HG03571 (cell line): ENCODE results near the gene GDF9.

Source experiments
- ATAC-seq: cut with Tn5 transposase; IDR thresholded peaks from one replicate; pipeline ENCODE4 v1.9.1; 2021; ENCODE audit not compliant: unreplicated experiment

Gene GDF9

DNA sequence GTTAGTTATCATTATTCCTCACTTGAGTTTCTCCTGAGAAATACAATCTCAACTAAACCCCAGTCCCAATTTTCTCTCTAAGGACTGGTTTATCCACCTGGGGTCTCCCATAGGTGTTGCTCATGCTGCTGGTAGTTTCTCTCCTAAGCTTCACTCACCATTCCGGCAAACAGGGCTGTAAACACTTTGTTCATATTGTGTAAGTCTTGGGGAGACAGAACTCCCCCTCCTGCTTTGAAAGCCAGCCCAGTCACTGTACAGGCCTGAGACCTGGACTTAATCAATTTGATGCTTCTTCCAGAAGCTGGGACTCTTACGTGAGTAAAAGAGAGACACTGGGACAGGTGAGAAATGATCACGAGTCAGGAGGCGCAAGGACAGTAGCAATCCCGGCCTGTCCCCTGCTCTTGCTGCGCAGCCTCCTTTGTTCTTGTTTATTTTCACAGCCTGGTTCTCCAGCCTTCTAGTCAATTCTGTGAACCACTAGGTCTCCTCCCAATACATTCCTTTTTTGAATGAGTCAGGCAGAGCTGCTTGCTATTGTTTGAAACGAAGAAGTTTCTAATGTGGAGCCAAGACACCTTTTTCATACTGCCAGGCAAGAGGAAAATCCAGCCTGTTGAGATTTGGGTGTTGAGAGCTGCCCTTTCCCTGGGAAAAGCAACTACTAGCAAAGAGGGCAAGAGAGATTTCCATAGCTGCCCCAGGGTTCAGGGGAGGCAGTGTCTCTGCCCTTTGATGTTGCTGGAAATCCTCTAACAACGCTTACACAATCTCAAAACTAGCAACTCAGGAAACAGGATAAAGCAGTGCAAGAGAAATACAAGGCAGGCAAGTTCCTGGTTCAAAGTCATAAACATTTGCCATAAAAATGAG is 26.6 kb downstream of the GDF9 start:
- ATAC-seq: no peak

DNA sequence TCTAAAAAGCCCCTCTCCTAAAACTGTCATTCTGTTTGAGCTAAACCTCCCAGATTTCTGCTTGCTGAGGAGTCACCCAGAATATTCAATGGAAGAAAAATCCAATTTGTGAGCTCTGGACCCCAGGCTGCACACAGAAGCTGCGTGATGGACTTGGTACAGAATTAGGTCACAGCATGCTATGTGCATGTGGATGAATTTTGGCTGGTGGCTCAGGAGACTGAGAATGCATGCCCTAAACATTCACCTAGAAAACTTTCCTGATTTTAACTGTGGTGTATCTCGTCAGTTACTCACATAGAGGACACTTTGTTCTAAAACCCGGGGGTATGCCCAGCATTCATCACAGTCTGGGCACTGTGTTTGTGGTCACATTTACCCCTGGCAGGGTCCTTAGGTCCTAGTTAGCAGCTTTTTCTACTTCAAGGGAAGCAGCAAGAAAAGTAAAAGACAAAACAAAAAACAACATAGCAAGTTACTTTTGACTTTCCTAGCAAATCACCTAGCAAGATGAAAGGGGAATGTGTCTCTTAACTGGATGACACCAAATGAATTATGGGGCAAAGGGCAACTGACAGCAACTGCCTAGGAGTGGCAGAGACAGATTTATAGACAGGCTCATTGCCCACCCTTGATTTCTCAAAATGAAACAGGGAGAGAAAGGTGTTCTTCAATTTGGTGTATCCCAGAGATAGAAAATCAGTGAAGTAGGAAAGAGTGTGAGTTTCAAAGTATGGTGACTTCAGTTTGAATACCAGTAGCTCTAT is 27.6 kb downstream of the GDF9 start:
- no peak for ATAC-seq

DNA sequence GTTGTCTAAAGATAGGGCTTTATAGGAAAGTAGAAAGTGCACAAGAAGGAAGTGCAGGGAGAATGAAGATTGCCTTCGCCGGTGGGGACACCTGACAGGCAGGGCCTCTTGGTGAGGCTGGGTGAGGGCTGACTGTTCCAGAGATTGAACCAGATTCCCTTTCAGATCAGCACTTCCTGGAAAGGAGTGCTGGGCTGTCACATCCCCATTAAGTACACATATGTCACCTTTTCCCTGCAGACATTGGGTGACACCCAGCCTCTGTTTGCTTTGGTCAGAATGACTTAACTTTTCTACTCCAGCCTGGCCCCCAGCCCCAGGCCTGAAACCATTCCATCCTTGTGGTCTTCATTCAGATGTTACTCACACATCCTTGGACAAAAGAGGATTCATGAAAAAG is 28.4 kb downstream of the GDF9 start:
- ATAC-seq: no peak

- ATAC-seq: no peak
Measured at GRCh38 chr5:132836852-132837251, 29.4 kb downstream of the GDF9 start.

- ATAC-seq: no peak
Measured at GRCh38 chr5:132834057-132834456, 32.2 kb downstream of the GDF9 start.

- ATAC-seq: no peak
Measured at GRCh38 chr5:132832612-132833011, 33.7 kb downstream of the GDF9 start.

DNA sequence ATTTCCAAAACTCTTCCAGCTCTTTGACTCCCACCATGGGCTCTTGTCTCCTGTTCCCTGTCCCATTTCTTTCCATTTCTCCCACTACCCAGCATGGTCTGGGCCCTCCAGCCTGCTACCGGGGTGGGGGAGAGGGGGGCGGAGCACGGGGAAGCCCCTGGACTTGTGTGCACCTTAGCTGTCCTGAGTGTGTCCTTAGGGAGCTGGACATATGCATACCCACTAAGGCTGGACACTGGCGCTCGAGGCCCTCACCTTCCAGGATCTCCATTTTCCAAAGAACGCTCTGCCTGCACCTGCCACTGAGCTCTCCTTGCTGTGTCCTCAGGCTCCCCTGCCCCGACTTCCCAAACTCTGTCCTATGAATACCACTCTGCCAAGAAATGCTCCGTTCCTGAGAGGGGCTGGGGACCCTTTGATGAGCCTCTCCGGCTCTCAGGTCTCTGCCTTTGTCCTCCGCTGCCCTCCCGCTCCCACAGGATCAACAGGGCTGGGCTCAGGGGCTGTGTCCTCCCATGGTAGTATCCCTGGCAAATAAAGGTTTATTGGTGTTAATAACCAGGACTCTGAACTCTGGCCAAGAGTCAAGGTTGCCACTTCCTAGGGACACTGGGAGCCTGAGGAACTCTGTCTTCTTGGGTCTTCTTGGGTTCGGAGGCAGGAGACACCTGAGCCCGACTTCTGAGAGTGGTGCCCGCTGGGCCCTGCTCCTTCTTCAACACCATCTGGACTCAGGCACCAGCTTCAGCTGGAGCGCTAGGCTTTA is 35.0 kb downstream of the GDF9 start:
- ATAC-seq: no peak

DNA sequence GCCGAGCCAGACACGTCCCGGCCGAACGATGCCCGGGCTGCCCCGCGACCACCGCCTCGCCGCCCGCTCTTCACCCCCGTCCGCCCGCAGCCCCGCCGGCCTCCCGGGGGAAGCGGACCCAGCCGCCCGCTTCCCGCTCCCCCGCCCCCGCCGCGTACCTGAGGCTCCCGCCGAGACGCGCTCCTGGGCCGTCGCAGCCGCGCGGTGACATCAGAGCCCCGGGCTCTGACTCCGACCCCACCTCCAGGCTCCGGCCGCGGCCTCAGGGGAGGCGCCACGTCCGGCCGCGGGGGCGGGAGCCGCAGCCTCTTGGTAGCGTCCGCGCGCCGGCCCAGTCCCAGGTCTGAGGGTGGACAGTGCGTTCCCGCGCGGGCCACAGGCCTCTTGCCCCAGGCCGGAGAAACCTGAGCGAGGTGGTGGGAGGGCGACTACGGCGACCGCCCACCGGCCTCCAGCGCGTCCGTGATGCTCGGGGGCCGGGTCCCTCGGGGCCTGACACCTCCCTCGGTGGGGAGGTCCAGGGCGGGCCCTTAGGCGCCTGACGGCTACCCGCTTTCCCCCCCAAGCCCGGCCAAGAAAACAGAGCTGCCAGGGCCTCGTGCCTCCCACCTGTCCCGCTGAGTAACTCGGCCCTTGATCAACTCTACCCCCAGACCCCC is 35.7 kb downstream of the GDF9 start, which contains the start of gene SHROOM1:
Gene SHROOM1, minus strand, starts transcription at position 212 of the 659 bp plus-strand sequence. CDS start 4,507 bp downstream, outside the sequence.
- ATAC-seq: peak; percentile 66

DNA sequence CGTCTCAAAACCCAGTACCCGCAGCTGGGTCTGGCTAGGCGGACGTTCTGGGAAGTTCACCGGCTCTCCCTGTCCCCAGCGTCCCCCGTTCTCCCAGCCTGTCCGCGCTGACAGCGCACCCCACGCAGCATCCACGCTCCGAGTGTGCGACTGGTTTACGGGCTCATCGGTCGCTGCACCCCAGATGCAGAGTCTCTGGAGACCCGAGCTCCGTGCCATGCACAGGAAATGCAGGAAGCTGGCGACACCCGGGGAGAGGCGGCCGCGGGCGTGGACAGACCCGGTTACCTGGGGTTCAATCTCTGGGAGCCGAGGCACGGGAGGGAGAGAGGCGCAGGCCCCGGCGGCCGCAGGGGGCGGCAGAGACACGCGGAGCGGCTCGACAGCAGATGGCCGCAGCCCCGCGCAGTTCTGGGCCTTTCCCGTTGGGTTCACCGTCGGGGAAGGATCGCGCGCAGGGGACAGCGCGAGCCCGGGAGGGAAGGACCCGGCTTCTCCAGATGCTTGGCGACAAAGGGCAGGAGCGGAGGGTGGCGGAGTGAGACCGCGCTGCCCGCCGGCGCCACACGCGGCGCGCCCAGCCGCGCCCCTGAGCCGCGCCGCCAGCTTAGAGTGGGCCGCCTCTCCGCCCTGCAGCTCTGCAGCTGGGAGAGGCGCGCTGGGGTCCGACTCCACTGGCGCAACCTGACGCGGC is 36.4 kb downstream of the GDF9 start:
- ATAC-seq: peak; percentile 71

DNA sequence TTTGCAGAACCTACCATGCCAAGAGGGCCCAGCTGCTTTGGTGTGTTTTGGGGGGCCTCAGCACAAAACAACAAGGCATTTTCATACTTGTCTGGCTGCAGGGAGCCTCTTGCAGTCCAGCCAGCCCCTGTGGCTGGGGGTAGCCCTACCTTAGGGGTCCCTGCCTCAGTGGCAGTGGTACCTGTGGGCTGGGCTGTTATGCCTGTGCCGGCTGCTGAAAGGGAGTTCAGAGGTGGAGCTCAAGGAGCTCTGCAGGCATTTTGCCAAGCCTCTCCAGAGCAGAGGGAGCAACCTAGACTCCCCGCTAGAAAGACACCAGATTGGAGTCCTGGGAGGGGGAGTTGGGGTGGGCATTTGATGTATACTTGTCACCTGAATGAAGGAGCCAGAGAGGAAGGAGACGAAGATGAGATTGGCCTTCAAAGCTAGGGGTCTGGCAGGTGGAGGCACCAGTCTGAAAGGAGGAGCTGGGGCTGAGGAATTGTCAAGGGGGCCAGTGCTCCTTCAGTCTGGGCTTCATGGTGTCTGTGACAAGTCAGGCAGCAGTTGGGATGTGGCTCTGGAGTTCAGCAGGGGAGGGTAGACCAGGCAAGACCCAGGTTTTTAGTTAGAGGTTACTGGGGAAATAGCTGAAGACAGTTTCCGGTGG is 37.3 kb downstream of the GDF9 start:
- no peak for ATAC-seq

GRCh38 chr5:132827943-132828673 is 38.2 kb downstream of the GDF9 start:
- no peak for ATAC-seq

DNA sequence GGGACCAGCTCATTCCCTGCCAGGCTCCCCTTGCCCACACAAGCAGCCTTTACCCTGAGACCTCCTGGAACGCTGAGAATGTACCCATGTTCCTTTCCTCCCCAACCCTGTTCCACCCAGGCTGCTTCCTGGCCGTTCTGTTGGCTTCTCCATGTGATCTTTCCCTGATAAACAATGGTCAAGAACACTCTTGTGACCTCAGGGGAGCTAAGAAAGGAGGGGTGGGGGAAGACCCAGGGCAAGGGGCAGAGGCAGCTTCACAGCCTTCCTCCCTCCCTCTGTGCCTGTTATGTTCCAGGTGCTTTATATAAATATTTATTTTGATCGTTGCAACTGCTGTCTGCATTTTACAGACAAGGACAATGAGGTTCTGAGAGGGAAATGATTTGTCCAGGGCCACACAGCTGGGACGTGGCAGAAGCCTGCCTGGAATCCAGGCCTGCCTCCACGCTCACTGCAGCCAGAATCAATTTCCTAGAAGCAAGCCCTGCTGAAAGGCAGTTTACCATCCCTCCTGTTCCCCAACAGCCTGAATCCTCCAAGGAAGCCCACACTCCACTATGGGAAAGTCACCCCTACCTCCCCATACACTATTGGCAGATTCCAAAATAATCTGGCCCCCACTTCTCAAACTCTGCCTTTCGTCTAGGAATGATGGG is 39.7 kb downstream of the GDF9 start:
- no peak for ATAC-seq

GRCh38 chr5:132825834-132826391 is 40.4 kb downstream of the GDF9 start:
- no peak for ATAC-seq

DNA sequence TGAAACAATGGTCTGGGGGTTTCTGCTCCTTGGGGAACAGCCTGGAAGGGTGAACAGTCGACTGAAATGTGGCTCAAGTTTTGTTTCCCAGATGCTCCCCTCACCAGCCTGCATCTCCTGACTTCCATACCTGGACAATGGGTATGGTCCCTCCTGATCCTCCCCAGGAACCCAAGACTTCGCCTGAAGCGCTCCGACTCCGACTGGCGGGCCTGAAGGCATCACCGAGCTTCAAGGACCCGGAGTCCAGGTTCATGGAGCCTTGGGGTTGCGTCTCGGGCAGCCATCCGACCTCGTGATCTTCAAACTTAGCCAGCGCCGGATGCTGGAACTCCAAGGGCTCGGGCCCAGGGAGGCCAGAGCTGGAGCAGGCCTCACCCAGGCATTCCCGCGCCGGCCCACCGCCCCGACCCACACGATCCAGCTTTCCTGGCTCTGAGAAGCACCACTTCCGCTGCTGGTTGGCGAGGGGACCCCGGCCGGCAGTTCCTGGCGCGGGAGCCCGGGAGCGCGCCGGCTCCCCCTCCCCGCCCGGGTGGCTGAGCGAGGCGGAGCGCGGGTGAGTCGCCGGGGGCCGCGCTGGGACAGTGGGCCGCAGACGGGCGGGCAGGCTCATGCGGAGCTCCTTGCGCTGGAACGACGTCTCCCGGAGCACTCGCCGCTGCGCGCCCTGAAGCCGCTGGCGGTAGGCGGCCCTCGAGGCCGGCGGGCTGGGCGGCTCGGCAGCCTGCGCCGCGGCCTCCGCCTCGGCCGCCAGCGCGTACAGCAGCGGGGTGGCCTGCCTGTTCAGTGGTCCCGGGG is 41.0 kb downstream of the GDF9 start:
- no peak for ATAC-seq

DNA sequence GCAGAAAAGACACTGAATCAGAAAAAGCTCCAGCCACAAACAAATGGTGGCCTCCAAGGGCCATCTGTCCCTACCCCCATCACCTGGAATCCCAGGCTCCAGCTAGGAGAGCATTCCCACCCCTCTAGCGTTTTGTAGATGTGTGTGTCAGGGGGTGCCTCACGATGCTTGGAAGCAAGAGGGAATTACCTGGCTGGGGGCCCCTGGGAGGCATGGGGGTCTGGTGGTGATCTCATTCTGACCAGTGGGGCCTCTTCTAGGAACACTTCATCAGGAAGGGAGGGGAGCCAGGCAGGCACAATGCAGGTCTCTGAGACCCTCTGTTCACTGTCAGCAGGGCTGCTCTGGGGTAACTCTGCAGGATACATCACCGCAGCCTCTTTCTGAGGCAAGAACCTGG is 41.8 kb downstream of the GDF9 start:
- ATAC-seq: no peak

GRCh38 chr5:132823481-132824050 is 42.7 kb downstream of the GDF9 start:
- ATAC-seq: no peak
